H1 (cell line): ENCODE data around the gene SLC4A1.

Experiments used
- BACH1 ChIP-seq: IDR thresholded peaks from 2 replicates; pipeline ENCODE4 v1.6.1; 2012; ENCODE audit warnings: low read length, improper control_type of control experiment
- CEBPB ChIP-seq: IDR thresholded peaks from 2 replicates; pipeline ENCODE4 v1.6.1; 2012; ENCODE audit warnings: low read depth, low read length
- CTCF ChIP-seq, 3 experiments: IDR thresholded peaks; 1 replicate in 2 of 3; 2 replicates in 1 of 3; pipeline versions ENCODE4 v1.5.1 to v1.6.1; 2011; ENCODE audit warnings: low read length in 3 of 3, mild to moderate bottlenecking in 3 of 3, inconsistent platforms in 2 of 3, low read depth in 1 of 3, moderate library complexity in 1 of 3; ENCODE audit not compliant: insufficient read depth in 1 of 3; ENCODE audit errors: control extremely low read depth in 1 of 3
- EP300 ChIP-seq, 2 experiments: IDR thresholded peaks; 1 replicate in 1 of 2; 2 replicates in 1 of 2; pipeline ENCODE4 v1.6.1; 2011 to 2012; ENCODE audit warnings: low read depth in 2 of 2, low read length in 2 of 2, mild to moderate bottlenecking in 2 of 2, borderline replicate concordance in 1 of 2, inconsistent platforms in 1 of 2, moderate library complexity in 1 of 2
- POLR2A ChIP-seq, 2 experiments: IDR thresholded peaks; 1 replicate in 1 of 2; 2 replicates in 1 of 2; pipeline ENCODE4 v1.6.1; 2011; ENCODE audit warnings: low read depth in 2 of 2, low read length in 2 of 2, mild to moderate bottlenecking in 2 of 2; ENCODE audit errors: control extremely low read depth in 1 of 2
- RAD21 ChIP-seq, 2 experiments: IDR thresholded peaks in 1 of 2; conservative IDR thresholded peaks in 1 of 2; 2 replicates each; pipeline ENCODE4 v1.6.1; 2011; ENCODE audit warnings: low read depth in 2 of 2, low read length in 2 of 2, improper control_type of control experiment in 1 of 2, inconsistent platforms in 1 of 2, mild to moderate bottlenecking in 1 of 2, moderate library complexity in 1 of 2
- RFX5 ChIP-seq: IDR thresholded peaks from 2 replicates; pipeline ENCODE4 v1.6.1; 2011; ENCODE audit warnings: low read depth, low read length, improper control_type of control experiment, borderline replicate concordance
- TAF1 ChIP-seq: IDR thresholded peaks from 2 replicates; pipeline ENCODE4 v1.6.1; 2011; ENCODE audit warnings: mild to moderate bottlenecking, low read depth, low read length

- TF ChIP-seq POLR2A (IDR thresholded peaks at IDR 0.05; ENCODE audit: control extremely low read depth in 1 of 2, low read depth in 2 of 2, low read length in 2 of 2), result no peak
- no peak for TF ChIP-seq CEBPB
- no peak for TF ChIP-seq TAF1
- TF ChIP-seq CTCF (IDR thresholded peaks at IDR 0.05; ENCODE audit: control extremely low read depth in 1 of 3, insufficient read depth in 1 of 3, low read depth in 1 of 3, low read length in 3 of 3), result no peak
- TF ChIP-seq RAD21 (IDR thresholded peaks at IDR 0.05 in 1 of 2, conservative IDR thresholded peaks at IDR 0.05 in 1 of 2; ENCODE audit: low read depth in 2 of 2, low read length in 2 of 2), result no peak
- no peak for TF ChIP-seq RFX5
- TF ChIP-seq BACH1, result no peak
- TF ChIP-seq EP300 (IDR thresholded peaks at IDR 0.05; ENCODE audit: borderline replicate concordance in 1 of 2, low read depth in 2 of 2, low read length in 2 of 2), result no peak
Observed at GRCh38 chr17:44284024-44284400, 16.1 kb upstream of the SLC4A1 start.
